ENCODE results near the gene MCOLN2. TPM values are rescaled to one million over a fixed set of nuclear protein-coding genes. Genes with fewer than 3 reads are reported as not detected.

MCOLN2 gene
- total and polyA plus RNA-seq, 2 of the 4 experiments (the other 2 are of a cell fraction) = 0.43 to 0.54 TPM

DNA sequence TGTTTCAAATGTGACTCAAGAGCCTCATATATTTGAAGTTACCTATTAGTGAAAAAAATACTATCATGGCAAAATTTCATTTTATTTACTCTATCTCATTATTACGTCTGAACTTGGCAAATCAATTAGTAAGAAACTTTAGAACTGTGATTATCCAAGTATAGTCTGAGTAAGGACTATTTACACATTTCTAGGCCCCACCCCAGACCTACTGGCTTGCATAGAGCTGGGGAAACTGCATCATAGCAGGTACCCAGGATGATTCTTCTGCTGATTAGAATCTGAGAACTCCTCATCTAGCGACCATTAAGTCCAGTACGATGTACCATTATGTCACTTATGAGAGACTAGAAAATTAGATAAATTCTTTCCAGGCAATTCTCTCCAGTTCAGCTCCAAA is 31.2 kb upstream of the MCOLN2 start:
- dilution Hi-C loops (cut with HindIII; ENCODE audit: low sequenced_read_pairs, unreplicated experiment) (no loop called here), intact Hi-C loops (cut with micrococcal nuclease) (no loop called here), in situ Hi-C loops (cut with MboI; ENCODE audit: low sequenced_read_pairs) (no loop called here)
- Histone ChIP-seq H4K8ac (ENCODE audit: low read depth in 2 of 2, low read length in 2 of 2) (no peak overlapping the region), H3K27ac (ENCODE audit: insufficient read depth, low read length) (no peak overlapping the region), H2BK120ac (ENCODE audit: low read depth, low read length) (no peak overlapping the region), H3K23ac (ENCODE audit: low read depth, low read length) (no peak overlapping the region), H4K20me1 (ENCODE audit: insufficient read depth, low read length) (no peaks in the 10 kb centered on the region), H2BK20ac (ENCODE audit: low read depth, low read length) (no peak overlapping the region), H2AFZ (replicated peaks; ENCODE audit: low read length, poor library complexity) (no peak overlapping the region), H2BK15ac (ENCODE audit: low read depth, low read length) (no peak overlapping the region), H2AK9ac (replicated peaks; ENCODE audit: low read depth, low read length, poor library complexity) (no peak overlapping the region), H3K9me3 (ENCODE audit: control insufficient read depth, insufficient read depth, low read length) (no peaks in the 10 kb centered on the region), H3K79me1 (ENCODE audit: low read depth in 1 of 2, low read length in 2 of 2) (no peaks in the 10 kb centered on the region), H3K27me3 (ENCODE audit: control insufficient read depth, insufficient read depth, low read length) (peaks cover 13% of the 10 kb centered on the region), H4K5ac (ENCODE audit: low read depth, low read length) (no peak overlapping the region), H3K14ac (replicated peaks; ENCODE audit: low read depth, low read length) (no peak overlapping the region), H3K56ac (ENCODE audit: extremely low read depth, insufficient read depth, low read length) (no peak overlapping the region), H4K91ac (ENCODE audit: insufficient read depth, low read depth, low read length) (no peak overlapping the region), H3K9ac (ENCODE audit: low read depth, low read length) (no peak overlapping the region), H2AK5ac (ENCODE audit: low read depth, low read length) (no peak overlapping the region), H3K4me2 (ENCODE audit: low read depth, low read length) (no peak overlapping the region), H3K18ac (ENCODE audit: low read depth, low read length) (no peak overlapping the region), H3K4me1 (ENCODE audit: control insufficient read depth, insufficient read depth, low read length) (no peaks in the 10 kb centered on the region), H3K36me3 (ENCODE audit: control insufficient read depth, insufficient read depth, low read length) (no peaks in the 10 kb centered on the region), H2BK5ac (ENCODE audit: low read depth, low read length, poor library complexity, severe bottlenecking) (no peak overlapping the region), H3K4ac (ENCODE audit: low read depth, low read length) (no peak overlapping the region), H3K4me3 (ENCODE audit: insufficient read depth, low read depth, low read length) (no peak overlapping the region), H3K9me1 (ENCODE audit: insufficient read depth, low read length) (no peaks in the 10 kb centered on the region)
- CTCF ChIA-PET = interaction anchor here (0.7 to 1.7 kb wide), 7 partner anchors 8 to 215 kb away, joined by 3 to 31 read pairs (median 3); no protein-coding TSS in a partner anchor
- TF ChIP-seq MXI1 (IDR thresholded peaks at IDR 0.05; ENCODE audit: borderline replicate concordance, low read depth, low read length) (no peak), BHLHE40 (IDR thresholded peaks at IDR 0.05; ENCODE audit: low read depth, low read length) (no peak), MAFK (IDR thresholded peaks at IDR 0.05; ENCODE audit: low read depth, low read length) (no peak), NFE2L2 (IDR thresholded peaks at IDR 0.05; ENCODE audit: low read depth, low read length) (no peak), CEBPB (IDR thresholded peaks at IDR 0.05; ENCODE audit: low read depth, low read length) (no peak), CTCF (conservative IDR thresholded peaks at IDR 0.05; ENCODE audit: low read depth, low read length) (no peak), SMC3 (IDR thresholded peaks at IDR 0.05; ENCODE audit: low read depth, low read length) (no peak), CHD1 (IDR thresholded peaks at IDR 0.05; ENCODE audit: low read depth, low read length) (no peak), POLR2A (IDR thresholded peaks at IDR 0.05; ENCODE audit: low read depth, low read length) (no peak)
- WGBS, 2 experiments (ENCODE audit: extremely low coverage in 2 of 2, insufficient read length in 1 of 2) = no CpG with 5 or more reads among the region's 3 CpGs
- ATAC-seq (ENCODE audit: low read depth) (no peak), DNase-seq (no peak)
- no TSS peak for BruUV-seq (replicated peaks)
- POLR2A ChIA-PET (ENCODE audit: unreplicated experiment) = interaction anchor here (0.7 kb wide), 1 partner anchor 83 kb away, joined by 4 read pairs; no protein-coding TSS in a partner anchor

Data from IMR-90 (cell line).